ENCODE results near the gene C2orf78.

Gene C2orf78

DNA sequence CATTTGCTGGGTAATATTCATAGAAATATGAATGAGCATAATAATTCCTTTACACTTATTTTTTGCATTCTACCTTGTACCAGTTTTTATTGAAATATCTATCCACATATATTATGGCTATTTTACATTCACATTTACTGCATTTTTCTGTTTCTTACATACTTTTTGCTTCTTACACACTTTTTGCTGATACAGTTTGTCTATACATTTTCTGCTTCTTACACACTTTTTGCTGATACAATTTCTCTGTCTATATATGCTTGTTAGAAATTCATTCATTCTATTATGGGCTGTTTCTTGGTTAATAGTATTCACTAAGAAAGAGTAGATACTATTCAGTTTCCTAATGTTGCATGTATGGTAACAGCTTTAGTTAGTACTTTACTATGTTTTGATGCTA is 27.9 kb downstream of the C2orf78 start:
- TF ChIP-seq CTCF (IDR thresholded peaks at IDR 0.05; ENCODE audit: insufficient read depth, missing control alignments) = no peak
- DNase-seq (ENCODE audit: insufficient read length, low spot score) = no peak
- no peak for FAIRE-seq

DNA sequence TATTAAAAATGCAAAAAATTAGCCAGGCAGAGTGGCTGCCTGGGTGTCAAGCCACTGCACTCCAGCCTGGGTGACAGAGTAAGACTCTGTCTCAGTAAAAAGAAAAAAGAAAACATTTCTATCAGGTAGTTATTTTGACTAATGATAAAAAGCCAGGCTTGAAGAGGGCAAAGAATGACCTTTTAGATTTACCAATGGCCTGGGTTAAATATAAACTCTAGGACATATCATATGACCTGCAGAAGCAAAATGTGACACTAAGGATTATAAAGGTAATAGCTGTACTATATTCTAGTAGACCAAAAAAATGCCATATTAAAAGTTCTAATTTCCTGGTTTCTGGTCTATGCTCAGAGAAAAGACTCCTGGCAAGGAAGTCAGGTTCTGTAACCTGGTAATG is 28.7 kb downstream of the C2orf78 start:
- no peak for TF ChIP-seq CTCF (IDR thresholded peaks at IDR 0.05; ENCODE audit: insufficient read depth, missing control alignments)
- DNase-seq (ENCODE audit: insufficient read length, low spot score) (no peak), FAIRE-seq (no peak)

GRCh38 chr2:73818296-73818695 is 34.3 kb downstream of the C2orf78 start:
- no peak for TF ChIP-seq CTCF (IDR thresholded peaks at IDR 0.05; ENCODE audit: insufficient read depth, missing control alignments)
- FAIRE-seq = no peak
- no peak for DNase-seq (ENCODE audit: insufficient read length, low spot score)

DNA sequence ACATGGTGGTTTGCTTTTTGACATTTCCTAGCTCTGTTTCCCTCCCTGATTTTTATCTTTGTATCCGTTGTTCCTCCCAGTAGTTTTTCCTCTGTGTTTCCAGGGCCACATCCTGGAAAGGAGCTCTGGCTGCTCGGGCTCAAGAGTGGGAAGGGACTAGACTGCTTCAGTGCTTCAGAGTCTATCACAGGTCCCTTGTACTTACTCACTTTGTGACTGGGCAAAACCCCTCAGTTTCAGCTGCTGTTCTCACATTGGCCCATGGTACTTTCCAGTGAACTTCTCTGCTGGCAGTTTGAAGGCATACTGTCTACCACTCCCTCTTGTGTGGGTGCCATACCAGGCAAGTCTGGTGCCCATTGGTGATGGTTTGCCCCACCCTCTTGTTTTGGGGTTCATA is 37.2 kb downstream of the C2orf78 start:
- no peak for TF ChIP-seq CTCF (IDR thresholded peaks at IDR 0.05; ENCODE audit: insufficient read depth, missing control alignments)
- FAIRE-seq (no peak), DNase-seq (ENCODE audit: insufficient read length, low spot score) (no peak)

- no peak for TF ChIP-seq CTCF (IDR thresholded peaks at IDR 0.05; ENCODE audit: insufficient read depth, missing control alignments)
- DNase-seq (ENCODE audit: insufficient read length, low spot score) = no peak
- FAIRE-seq = no peak
Measured at GRCh38 chr2:73821669-73822068, 37.7 kb downstream of the C2orf78 start.

DNA sequence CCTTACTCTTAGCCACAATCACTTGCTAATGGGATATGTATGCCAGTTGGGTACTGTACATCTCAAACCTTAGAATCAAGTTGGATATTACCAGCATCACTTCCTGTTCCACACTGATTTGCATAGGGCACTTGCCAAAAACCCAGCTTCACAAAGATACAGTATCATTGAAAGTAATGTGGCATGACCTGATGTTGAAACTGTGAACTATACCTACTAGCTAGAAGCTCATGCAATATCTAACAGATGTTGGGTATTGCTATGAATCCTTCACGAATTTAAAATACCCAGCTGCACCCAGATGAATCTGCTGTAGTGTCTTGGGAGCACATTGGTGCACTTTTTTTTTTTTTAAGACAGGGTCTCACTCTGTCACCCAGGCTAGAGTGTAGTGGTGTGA is 38.3 kb downstream of the C2orf78 start:
- FAIRE-seq (no peak), DNase-seq (ENCODE audit: insufficient read length, low spot score) (no peak)
- TF ChIP-seq CTCF (IDR thresholded peaks at IDR 0.05; ENCODE audit: insufficient read depth, missing control alignments) = no peak

DNA sequence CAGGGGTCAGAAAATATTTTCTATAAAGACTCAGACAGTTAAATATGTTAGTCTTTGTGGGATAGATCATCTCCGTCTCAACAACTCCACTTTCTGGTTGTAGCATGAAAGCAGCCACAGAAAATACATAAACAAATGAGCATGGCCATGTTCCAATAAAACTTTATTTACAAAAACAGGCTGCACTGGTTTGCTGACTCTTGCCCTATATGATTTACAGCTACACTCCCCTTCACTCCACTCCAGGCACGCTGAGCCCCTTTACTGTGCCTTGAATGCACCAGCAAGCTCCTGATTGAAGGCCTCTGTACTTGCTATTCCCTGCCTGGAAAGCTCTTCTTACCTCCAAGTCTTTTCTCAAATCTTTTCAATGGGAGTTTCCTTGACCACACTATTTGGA is 39.0 kb downstream of the C2orf78 start:
- TF ChIP-seq CTCF (IDR thresholded peaks at IDR 0.05; ENCODE audit: insufficient read depth, missing control alignments) = no peak
- FAIRE-seq (no peak), DNase-seq (ENCODE audit: insufficient read length, low spot score) (no peak)
